Fibroblast of the aortic adventitia (primary cell): ENCODE measurements around the gene DOCK4. TPM values are rescaled to one million over a fixed set of nuclear protein-coding genes. Genes with fewer than 3 reads are reported as not detected.
A peak's percentile ranks its signal among the peaks of the same experiment; 100 is the strongest.

Experiments
- DNase-seq: peaks from one replicate; pipeline ENCODE4 v3.0.0-alpha.2; 2010; ENCODE audit warnings: low read depth
- H3K4me3 ChIP-seq: 2 replicates; pipeline ENCODE4 v1.5.1; 2011; ENCODE audit warnings: low read depth, mild to moderate bottlenecking, control low read depth, low read length, moderate library complexity
- CTCF ChIP-seq: IDR thresholded peaks from 2 replicates; pipeline ENCODE4 v1.5.1; 2011; ENCODE audit warnings: mild to moderate bottlenecking, low read length, control low read depth, inconsistent platforms; ENCODE audit not compliant: insufficient read depth
- total RNA-seq: library from RNA; depleted of rRNA; stranded (reverse); fragments of >200 nt; gene quantifications from 2 replicates; pipeline ENCODE4 v1.2.3, GENCODE V29; 2012; ENCODE audit warnings: low replicate concordance

Gene DOCK4
- total RNA-seq, 1 donor: 25.9 TPM

- no peak overlapping the region for H3K4me3 ChIP-seq
- peak; percentile 30 for DNase-seq
- TF ChIP-seq CTCF: no peak
These were observed 341.8 kb downstream of the DOCK4 start for GRCh38 chr7:111864291-111864976.

GRCh38 chr7:111863269-111863668 is 342.9 kb downstream of the DOCK4 start:
- no peak for DNase-seq
- no peak for TF ChIP-seq CTCF
- H3K4me3 ChIP-seq: no peak overlapping the region

GRCh38 chr7:111860248-111860647 is 346.0 kb downstream of the DOCK4 start:
- no peak for TF ChIP-seq CTCF
- DNase-seq: no peak
- H3K4me3 ChIP-seq: no peak overlapping the region

GRCh38 chr7:111858331-111858730 is 347.9 kb downstream of the DOCK4 start:
- no peak for TF ChIP-seq CTCF
- H3K4me3 ChIP-seq: no peak overlapping the region
- no peak for DNase-seq

- TF ChIP-seq CTCF: peak; percentile 48
- DNase-seq: peak; percentile 59
- no peak overlapping the region for H3K4me3 ChIP-seq
These were observed 350.4 kb downstream of the DOCK4 start for GRCh38 chr7:111855842-111856227.

GRCh38 chr7:111855161-111855841 is 350.9 kb downstream of the DOCK4 start:
- H3K4me3 ChIP-seq: no peak overlapping the region
- TF ChIP-seq CTCF: peak; percentile 78
- DNase-seq: peak; percentile 87
